ENCODE results near the gene LANCL2. TPM values are rescaled to one million over a fixed set of nuclear protein-coding genes. Genes with fewer than 3 reads are reported as not detected.

The LANCL2 gene
- total and polyA plus RNA-seq, 4 donors: 6.3 to 14.4 (median 9.9) TPM

DNA sequence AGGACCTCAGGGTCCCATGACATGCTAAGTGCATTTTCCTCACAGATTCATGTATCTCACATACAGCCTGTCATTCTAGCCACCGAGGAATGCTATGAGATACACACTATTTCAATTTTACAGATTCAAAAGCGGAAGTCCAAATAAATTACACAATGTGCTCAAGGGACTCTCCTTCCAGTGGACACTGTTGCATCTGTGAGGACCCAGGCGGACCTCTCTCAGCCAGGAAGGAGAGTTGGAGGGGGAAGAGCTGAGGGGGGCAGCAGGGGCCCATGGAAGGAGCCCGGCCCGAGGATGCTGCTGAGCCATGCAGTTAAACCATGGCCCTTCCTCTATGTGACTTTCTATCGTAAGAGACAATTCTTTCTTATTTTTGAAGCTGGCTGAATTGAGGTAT, 113.6 kb downstream of the LANCL2 start:
- TF ChIP-seq, protein P1, sequence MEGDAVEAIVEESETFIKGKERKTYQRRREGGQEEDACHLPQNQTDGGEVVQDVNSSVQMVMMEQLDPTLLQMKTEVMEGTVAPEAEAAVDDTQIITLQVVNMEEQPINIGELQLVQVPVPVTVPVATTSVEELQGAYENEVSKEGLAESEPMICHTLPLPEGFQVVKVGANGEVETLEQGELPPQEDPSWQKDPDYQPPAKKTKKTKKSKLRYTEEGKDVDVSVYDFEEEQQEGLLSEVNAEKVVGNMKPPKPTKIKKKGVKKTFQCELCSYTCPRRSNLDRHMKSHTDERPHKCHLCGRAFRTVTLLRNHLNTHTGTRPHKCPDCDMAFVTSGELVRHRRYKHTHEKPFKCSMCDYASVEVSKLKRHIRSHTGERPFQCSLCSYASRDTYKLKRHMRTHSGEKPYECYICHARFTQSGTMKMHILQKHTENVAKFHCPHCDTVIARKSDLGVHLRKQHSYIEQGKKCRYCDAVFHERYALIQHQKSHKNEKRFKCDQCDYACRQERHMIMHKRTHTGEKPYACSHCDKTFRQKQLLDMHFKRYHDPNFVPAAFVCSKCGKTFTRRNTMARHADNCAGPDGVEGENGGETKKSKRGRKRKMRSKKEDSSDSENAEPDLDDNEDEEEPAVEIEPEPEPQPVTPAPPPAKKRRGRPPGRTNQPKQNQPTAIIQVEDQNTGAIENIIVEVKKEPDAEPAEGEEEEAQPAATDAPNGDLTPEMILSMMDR (IDR thresholded peaks at IDR 0.05; ENCODE audit: control extremely low read depth, extremely low read depth): no peak
- DNase-seq: no peak
- 83 to 84% methylated on average over 6 of the region's 6 CpGs for WGBS, 2 donors
- H3K4me3 ChIP-seq: no peak overlapping the region
- H3K9me3 ChIP-seq (ENCODE audit: control insufficient read depth in 4 of 4, insufficient read depth in 3 of 4, low read length in 3 of 4): no peaks in the 10 kb centered on the region
- H3K27ac ChIP-seq (ENCODE audit: low read depth in 1 of 2, low read length in 1 of 2): no peak overlapping the region
- peaks cover 0 to 7% (median 0%) of the 10 kb centered on the region in 4 donors for H3K36me3 ChIP-seq (ENCODE audit: control insufficient read depth in 4 of 4, insufficient read depth in 4 of 4, low read length in 4 of 4)
- no peak overlapping the region for H3K9ac ChIP-seq (ENCODE audit: insufficient read depth in 1 of 2, low read length in 2 of 2)
- ATAC-seq (ENCODE audit: insufficient read depth, low FRiP score): no peak
- no peaks in the 10 kb centered on the region for H3K4me1 ChIP-seq (ENCODE audit: control insufficient read depth in 5 of 5, insufficient read depth in 5 of 5, low read length in 5 of 5)
- H3K27me3 ChIP-seq (ENCODE audit: control insufficient read depth in 3 of 3, insufficient read depth in 3 of 3, low read length in 2 of 3): no peaks in the 10 kb centered on the region

DNA sequence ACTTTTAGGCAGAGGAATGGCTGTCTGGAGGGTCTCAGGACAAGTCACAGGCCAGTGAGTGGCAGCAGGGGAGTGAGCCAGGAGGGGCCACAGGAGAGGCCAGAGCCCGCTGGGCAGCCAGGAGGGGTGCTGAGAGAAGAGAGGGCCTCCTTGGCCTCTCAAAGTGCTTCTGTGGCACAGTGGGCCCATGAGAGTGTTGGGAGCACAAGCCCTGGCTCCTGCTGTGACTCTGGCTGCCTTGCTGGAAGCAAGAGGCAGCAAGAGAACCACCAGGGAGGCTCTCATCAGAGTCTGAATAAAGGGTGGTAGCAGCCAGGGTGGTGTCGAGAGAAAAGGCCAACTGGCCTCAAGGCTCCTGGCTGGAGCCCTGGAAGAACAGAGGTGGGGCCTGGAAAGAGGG, 116.0 kb downstream of the LANCL2 start:
- Histone ChIP-seq H3K27ac (ENCODE audit: low read depth in 1 of 2, low read length in 1 of 2) (no peak overlapping the region), H3K27me3 (ENCODE audit: control insufficient read depth in 3 of 3, insufficient read depth in 3 of 3, low read length in 2 of 3) (no peaks in the 10 kb centered on the region), H3K9ac (ENCODE audit: insufficient read depth in 1 of 2, low read length in 2 of 2) (no peak overlapping the region), H3K4me3 (no peak overlapping the region), H3K4me1 (ENCODE audit: control insufficient read depth in 5 of 5, insufficient read depth in 5 of 5, low read length in 5 of 5) (peaks cover 0 to 4% (median 0%) of the 10 kb centered on the region in 5 donors), H3K9me3 (ENCODE audit: control insufficient read depth in 4 of 4, insufficient read depth in 3 of 4, low read length in 3 of 4) (no peaks in the 10 kb centered on the region), H3K36me3 (ENCODE audit: control insufficient read depth in 4 of 4, insufficient read depth in 4 of 4, low read length in 4 of 4) (peaks cover 0 to 15% (median 0%) of the 10 kb centered on the region in 4 donors)
- WGBS, 2 donors: 92 to 96% methylated on average over 2 of the region's 2 CpGs
- DNase-seq (no peak), ATAC-seq (ENCODE audit: insufficient read depth, low FRiP score) (no peak)
- TF ChIP-seq, protein P1 (IDR thresholded peaks at IDR 0.05; ENCODE audit: control extremely low read depth, extremely low read depth): no peak

DNA sequence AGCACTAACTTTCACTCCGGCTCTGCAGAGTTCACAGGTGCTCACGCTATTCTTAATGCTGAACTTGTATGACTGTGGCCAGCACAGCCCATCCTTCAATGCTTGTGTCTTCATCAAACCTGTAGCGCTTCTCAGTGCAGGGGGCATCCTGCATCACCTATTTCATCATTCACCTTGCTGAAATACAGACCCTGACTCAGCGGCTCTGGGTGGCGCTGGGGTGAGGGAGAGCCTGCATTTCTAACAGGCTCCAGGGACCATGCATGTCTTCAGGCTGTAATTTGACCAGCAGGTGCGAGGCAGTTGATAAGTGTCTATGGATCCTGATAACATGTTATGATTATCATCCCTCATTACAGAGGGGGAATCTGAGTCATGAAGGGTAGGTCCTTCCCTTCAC, 117.9 kb downstream of the LANCL2 start:
- peaks cover 0 to 7% (median 0%) of the 10 kb centered on the region in 5 donors for H3K4me1 ChIP-seq (ENCODE audit: control insufficient read depth in 5 of 5, insufficient read depth in 5 of 5, low read length in 5 of 5)
- TF ChIP-seq, protein P1 (IDR thresholded peaks at IDR 0.05; ENCODE audit: control extremely low read depth, extremely low read depth): no peak
- ATAC-seq (ENCODE audit: insufficient read depth, low FRiP score) (no peak), DNase-seq (no peak)
- H3K27me3 ChIP-seq (ENCODE audit: control insufficient read depth in 3 of 3, insufficient read depth in 3 of 3, low read length in 2 of 3): no peaks in the 10 kb centered on the region
- no peak overlapping the region for H3K4me3 ChIP-seq
- 96 to 98% methylated on average over 6 of the region's 6 CpGs for WGBS, 2 donors
- no peak overlapping the region for H3K9ac ChIP-seq (ENCODE audit: insufficient read depth in 1 of 2, low read length in 2 of 2)
- no peaks in the 10 kb centered on the region for H3K9me3 ChIP-seq (ENCODE audit: control insufficient read depth in 4 of 4, insufficient read depth in 3 of 4, low read length in 3 of 4)
- peaks cover 0 to 16% (median 0%) of the 10 kb centered on the region in 4 donors for H3K36me3 ChIP-seq (ENCODE audit: control insufficient read depth in 4 of 4, insufficient read depth in 4 of 4, low read length in 4 of 4)
- no peak overlapping the region for H3K27ac ChIP-seq (ENCODE audit: low read depth in 1 of 2, low read length in 1 of 2)

Other genes with a start within 250 kb of the LANCL2 start
- gene VOPP1, start 207.2 kb downstream of the LANCL2 start, total RNA-seq: 10 to 100 TPM; 35.9 to 64.0 TPM
- 10 to 100 TPM; 25.8 to 40.1 TPM for gene VOPP1, start 207.2 kb downstream of the LANCL2 start, polyA plus RNA-seq